SHP77 treated with DMSO at 0.1 percent for 48 hours (cell line): ENCODE data around the gene FILIP1.

Experiments used
- DNase-seq: peaks from one replicate; lab custom pipeline; 2025; lab: John Stamatoyannopoulos, UW

The FILIP1 gene

DNA sequence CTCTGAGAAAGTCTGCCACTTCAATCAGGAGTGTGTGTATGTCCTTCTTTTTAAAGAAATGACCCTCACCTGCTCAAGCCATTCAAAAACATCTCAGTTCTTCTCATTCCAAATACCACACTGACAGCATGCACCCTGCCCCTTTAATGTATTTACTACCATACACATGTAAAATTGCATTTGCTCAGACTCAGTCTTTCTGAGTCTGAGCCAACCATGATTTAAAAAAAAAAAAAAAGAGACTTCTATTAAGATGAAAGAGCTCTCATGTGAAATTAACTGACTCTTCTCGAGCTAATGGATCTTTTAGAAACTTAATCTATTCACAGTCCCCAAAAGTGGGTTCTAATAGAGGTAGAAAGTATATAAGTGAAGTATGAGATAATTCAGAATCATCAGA is 1.4 kb upstream of the FILIP1 start:
- DNase-seq: no peak

DNA sequence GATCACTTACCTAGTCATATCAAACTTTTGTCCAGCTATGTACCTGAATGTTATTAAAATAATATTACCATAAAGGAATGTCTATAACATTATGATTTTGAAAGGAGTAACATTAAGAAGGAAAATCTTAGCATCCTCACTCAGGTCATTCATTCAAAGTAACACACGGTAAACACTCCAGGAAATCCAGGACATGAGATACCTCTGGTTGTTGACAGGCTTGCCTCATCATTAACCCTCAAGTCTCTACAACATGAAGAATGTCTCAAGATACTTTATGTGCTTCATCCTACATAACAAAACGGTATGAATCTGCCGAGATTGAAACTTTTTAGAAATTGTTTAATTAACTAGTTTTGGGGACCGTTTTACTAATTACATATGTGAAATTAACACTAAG is 690 bp upstream of the FILIP1 start:
- DNase-seq: no peak

DNA sequence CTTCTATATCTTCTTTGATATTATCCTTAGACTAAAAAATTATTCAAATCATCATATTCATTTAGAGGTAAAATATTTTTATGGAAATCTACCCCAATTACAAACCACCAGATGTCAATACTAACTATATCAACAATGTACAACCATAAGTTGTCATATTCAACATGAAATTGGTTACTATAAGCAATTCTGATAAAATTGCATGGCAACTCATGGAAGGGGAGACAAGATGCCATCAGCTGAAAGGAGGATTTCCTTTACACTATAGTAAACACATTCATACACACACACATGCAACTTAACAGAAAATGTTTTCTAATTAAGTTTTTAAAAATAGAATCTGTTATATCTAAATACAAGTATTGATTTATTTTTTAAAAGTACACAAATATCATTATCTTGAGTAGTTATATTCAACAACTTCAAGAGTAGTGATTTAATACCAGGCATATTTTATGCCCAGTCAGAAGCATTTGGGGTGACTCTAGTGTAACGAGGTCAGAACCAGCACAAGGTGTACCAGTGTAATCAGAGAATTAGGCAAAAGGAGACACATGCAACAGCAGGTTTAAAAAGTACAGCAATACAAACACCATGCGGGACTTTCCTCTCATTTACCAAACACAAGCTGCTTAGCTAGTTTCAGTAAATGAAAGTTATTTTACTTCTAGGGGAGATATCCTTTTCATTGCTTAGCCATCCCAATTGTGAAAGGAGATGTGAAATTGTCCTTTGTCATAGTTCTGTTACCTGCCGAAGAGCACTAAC is 1.0 kb downstream of the FILIP1 start:
- no peak for DNase-seq

DNA sequence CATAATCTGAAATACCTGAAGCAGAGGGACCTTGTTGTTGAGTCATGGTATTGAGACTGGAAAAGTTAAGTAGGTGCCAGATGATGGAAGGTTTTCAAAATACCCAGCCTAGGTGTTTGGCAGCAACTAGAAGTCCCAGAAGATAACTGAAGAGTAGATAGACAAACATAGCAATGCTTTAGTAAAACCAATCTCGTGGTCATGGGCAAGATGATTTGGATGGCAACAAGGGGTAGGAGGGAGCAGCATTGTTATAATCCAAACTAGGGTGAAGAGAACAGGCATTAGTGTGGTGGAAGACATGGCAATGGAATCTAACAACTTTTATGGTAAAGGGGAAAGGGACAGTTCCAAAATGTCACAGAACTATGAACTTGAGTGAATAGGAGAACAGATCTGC is 2.3 kb downstream of the FILIP1 start:
- DNase-seq: no peak

DNA sequence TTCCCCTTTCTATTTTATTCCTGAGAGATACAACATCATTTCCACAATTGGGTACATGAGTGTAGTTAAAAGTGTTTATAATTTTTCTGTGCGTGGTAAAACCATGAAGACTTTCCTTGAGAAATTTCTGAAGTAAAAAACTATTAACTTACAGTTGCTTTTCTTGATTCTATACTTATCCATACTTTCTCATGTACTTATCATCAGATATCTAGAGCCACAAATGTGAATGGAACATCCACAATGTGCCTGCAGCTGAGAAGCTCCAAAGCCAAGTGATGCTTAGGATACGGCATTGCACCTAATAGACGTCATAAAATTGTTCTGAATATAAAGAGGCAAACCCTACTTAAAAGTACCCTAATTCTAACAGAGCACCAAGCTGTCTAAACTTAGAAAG is 2.9 kb downstream of the FILIP1 start:
- no peak for DNase-seq

DNA sequence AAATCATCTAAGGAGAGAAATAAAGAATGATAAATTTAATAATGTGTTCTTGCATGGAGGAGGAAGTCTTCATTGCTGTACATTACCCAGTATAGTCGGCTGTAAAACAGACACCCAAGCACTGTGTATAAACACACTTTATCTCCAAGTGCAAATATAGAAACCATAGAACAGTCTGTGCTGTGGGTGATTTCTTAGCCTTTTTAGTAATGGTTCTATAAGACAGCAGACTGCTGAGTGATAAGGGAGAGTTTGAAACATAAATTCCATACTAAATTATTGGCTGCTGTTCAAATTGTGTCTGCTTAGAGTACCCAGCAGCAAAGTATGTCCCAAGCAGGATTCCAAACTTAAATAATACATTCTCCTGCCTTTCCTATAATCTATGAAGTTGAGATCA is 4.6 kb downstream of the FILIP1 start:
- no peak for DNase-seq

DNA sequence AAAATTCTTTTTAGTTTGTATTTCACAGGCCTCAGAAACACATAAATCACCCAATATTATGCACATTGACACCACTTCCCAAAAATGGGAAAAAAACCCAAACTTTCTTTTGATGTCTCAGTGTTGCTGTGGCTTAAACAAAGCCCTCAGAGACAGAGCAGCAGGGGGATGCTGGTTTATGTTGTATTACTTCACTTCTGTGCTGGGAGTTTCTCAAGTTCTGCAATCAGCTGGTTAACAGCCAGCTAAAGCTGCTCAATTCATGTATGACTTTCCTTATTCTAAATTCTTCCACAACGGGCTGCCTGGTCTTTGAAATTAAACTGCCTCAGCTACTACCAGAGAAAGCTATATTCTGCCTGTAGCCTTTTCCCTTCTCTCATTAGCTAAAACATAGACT is 5.6 kb downstream of the FILIP1 start:
- DNase-seq: no peak

DNA sequence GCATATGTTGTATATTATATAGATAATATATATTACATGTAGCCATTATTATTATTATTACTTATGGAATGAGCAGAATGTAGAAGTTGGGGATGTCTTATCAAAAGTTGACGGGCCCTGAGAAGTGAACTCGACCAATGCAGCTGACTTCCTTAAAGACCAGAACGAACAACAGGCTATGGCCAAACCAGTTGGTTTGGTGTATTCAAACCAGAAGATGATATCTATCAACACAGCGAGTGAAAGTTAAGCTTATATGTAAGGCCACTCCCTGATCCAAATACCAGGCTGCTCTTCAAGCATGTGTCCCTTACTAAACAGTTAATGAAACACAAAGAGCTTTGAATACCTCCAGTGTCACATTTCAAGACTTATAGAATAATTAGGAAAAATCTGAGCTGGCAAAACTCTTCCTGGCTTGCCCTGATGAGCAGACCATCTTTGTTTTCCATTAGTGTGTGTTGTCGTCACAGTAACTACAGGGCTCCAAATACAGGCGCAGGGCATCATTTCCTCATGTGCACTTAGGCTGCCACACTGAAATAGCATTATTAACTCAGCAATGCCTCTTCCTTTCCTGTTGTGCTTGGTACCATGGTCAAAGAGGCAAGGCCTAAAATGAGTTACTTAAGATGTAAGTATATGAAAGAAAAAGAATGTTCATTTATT is 6.6 kb downstream of the FILIP1 start:
- DNase-seq: no peak

DNA sequence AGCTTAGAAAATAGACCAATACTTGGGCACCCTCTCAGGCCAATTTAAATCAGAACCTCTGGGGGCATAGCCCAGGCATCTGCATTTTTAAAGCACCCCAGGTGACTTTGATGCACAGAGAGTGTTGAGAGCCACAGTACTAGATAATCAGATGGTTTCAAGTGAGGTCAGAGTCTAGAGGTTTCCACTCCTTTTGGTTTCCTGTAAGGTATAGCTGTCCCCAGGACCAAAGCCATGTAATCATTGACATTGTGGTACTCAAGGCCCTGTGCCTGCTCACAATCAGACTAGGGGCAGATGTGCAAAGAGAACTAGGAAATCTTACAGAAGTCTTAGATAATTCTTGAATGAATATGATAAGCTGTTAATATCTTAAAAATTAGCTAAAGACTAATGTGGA is 9.1 kb downstream of the FILIP1 start:
- no peak for DNase-seq

DNA sequence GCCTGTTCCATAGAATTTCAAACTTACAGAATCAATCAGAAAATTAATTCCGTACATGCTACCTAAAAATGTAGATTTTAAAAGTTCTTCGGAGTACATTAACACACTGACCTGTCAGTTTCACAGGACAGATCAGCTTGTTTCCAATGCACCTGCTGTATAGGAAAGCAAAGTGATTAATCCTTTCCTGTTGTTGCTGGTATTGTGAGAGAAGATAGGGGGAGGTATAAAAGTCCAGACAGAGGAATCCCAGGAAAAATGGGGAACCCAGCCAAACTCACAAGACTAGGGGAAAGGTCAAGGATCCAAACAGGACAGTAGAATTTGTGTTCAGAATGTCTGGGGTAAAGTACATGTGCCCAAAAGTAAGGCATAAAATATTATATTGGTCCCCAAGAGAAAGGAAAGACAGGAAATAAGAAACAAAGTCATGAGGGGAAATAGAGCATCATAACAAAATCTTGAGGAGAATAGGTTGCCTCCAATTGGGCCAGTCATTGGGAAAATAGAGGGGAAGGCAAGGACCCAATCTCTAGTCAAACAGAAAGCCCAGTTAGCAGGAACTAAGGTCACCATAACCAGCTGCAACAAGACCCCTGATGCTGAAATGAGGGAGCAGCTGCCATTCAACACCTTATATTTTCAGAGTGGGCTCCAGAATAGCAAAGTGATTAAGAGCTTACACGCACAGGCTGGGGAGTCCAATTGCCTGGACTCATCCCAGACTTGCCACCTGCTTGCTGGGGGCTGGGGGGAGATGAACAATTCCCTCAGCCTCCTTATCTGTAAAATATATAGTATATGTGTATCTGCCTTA is 10.3 kb downstream of the FILIP1 start:
- no peak for DNase-seq

DNA sequence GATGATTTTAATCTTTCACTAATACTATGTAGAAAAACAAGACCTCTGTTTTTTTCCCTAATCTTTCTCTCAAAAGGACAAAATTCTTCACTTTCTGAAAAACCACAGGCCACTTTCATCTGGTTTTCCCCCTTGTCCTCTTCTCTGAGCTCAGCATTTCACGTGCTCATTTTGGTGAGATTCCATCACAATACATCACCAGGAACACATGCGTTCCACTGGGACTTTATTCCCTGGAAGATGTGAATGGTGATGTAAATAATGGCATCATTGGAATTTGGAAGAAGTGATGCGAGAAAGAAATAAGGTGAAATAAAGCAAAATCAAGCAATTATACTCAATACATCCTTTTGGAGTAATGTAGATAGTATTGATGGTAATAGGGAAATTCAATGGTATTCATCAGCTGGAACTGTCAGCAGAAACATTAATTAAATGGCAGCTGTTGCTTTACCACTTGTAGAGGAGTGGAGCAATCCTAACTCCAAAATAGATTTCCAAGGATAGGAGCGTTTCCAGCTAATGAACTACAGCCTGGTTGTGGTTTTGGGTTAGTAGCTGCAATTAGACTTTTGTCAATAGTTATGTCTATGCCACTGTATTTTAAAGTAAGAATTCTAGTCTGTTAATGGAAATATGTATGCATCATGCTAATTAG is 11.5 kb downstream of the FILIP1 start:
- DNase-seq: no peak

DNA sequence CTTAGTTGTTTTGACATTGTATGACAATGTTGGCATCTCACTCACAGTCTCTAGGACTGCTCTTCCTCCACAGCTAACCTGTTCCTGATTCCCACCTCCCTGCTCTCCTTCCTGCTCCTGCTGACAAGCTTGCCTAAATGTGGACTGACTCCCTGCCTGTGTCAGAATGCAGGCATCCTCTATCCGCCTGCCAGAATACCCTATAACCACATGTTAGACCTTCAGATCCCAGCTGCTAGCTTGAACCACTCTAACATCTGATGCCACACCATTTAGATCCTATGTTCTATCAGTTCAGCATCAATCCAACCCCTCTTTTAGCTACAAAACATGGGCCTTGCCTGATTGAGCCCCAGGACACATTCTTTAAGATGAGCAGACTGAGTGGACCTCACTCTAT is 12.2 kb downstream of the FILIP1 start:
- no peak for DNase-seq

DNA sequence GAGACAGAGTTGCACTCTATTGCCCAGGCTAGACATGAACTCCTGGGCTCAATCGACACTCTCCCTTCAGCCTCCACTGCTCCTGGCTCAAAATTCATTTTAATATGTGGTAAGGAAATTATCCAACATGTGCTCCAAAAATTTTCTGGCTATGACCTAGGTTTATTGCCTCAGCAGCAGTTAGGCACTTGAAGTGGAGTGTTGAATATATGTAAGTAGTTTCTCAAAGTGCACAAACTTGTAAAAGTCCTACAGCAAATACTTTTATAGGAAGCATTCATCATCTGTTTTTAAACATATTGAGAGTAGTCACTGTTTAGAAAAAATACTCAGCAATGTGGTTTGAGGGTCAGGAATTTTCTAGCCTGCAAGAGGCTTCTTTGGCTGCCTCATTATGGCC is 13.2 kb downstream of the FILIP1 start:
- no peak for DNase-seq

DNA sequence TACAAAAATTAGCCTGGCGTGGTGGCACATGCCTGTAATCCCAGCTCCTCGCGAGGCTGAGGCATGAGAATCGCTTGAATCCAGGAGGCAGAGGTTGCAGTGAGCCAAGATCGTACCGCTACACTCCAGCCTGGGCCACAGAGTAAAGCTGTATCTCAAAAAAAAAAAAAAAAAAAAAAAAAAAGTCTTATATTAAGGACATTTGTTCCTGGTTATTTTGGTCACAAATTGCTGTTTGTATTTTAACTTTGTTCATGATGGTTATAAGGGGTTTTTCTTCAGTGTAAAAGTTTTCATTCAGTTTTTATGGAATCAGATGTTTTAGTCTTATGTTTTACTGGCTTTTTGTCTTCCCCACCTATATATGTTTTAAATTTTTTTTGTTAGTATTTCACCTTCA is 13.9 kb downstream of the FILIP1 start:
- DNase-seq: no peak

DNA sequence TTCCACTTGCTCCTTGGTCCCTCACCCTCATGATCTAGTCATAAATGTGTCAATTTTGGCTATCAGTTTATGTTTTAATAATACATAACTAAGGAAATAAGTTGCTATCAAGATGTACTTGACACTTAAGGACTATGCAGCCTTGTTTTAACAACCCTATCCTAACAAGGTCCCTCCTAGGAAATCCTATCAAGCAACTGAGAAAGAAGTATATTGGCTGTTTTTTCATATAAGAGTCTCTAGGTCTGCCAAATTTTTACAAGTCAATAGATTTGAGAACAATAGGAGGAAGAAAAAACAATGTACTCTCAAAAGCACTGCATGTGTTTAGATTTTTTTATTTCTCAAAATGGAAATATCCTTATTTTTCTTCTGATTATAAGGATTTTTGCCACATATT is 14.7 kb downstream of the FILIP1 start:
- no peak for DNase-seq

DNA sequence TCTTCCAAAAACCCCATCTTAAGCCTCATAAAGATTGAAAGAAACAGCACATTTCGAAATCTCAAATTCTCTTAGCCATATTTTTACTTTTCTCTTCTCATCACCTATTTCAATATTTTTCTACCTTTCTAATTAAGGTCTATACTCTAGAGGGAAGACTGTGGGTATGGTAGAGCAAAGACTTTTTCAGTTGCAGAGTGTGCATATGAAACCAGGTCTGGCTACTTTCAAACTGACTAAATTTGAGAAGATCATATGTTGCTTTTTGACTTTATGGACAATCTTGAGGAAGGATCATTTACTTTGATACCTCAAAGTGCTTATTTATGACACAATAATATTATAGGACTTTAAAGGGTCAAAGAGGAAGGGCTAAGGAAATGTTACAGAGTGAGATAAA is 20.7 kb downstream of the FILIP1 start:
- no peak for DNase-seq

DNA sequence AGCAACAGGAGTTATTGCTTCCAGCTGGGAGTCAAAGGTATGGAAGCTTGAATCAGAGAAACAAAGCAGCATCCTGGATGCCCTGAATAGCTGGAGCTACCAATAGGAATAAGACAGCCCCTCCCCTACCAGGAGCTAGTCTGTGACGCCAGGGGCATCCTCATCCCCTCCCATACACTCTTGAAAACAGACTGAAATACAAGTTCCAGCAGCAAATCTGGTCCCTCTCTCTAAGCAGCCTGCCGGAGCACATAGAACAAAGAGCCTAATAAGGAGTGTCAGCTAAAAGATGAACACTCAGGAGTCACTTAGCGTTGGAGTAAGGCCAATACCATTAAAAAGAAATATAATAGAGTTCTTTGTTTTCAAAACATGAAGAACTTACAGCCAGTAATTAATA is 25.6 kb downstream of the FILIP1 start:
- DNase-seq: no peak

DNA sequence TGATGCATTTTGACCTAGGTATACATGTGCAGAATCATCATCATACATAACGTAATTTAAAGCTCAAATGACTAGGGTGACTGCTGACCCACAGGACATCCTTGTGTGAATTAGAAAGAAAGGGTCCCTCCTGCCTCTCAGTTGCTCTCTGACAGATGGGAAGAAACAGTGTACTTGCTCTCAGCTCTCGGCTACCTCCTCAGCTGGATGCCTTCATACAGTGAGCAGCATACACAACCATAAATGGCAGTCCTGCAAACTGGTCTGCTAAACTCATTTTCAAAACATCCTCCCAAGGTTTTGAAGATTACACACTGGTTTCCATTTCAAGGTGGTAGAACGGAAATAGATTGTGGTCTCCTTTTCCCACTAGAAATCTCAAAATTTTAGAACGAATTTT is 26.3 kb downstream of the FILIP1 start:
- DNase-seq: no peak

DNA sequence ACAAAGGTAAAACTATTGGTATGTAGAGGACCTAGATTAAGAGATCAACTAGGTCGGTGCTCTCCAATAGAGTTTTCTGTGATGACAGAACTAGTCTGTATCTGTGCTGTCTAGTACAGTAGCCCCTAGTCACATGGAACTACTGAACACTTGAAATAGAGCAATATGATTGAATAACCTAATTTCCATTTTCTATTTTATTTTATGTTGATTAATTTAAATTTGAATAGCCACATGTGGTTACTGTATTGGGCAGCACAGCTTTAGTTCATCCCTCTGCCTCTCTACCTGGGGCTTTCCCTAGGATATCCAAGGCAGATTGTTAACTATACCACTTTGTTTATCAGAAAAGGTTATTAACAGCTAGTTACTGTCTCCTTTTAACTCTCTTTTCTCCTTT is 27.0 kb downstream of the FILIP1 start:
- no peak for DNase-seq

DNA sequence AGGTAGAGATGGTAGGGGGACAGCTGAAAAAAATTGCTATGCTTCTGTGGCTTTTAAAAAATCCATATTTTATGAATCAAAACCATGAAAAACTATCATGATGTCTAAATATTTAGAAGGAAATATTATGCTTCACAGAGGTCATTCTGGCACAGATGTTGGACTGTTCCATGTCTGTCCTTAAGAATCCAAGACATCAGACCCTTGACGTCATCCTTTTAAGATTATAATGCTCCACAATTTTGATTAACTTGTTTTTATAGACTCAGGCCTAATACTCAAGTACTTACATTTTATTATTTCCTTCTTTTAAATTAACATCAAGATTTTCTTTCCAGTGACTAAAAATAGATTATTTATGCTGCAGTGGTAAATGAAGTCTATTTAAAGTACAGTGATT is 29.7 kb downstream of the FILIP1 start:
- no peak for DNase-seq

DNA sequence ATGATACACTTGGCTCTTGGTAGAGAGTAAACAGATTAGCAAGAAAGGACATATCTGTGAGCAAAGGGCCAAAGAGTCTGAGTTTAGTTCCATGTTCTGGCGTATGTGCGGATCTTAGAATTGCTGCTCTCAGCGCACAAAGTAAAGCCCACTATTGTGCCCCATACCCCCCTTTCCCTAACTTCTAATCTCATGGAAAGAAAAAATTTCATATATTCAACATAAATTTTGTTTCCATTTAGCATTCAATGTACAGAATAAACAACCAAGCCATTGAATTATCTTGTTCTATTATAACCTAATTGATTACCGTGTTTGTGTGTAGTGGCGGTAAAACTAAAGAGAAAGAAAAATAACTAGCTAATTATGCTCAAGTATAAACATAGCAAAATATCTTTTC is 30.5 kb downstream of the FILIP1 start:
- DNase-seq: no peak

DNA sequence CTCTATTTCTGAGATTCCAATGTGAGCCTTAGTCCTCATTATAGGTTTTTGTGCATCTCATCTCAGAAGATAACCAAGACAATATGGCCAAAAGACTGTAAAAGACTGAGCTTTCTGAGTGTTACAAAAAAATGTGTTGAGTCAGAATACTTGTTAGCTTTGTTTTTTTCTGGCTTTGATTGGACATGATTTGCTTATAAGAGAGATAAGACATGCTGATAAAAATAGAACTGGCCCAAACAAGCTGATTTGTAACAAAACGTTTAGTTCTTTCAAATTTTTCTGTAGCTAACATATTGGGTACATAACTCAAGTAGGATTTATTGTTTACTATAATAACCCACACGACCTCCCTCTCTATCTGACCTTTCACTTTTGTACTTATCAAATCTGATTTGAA is 32.9 kb downstream of the FILIP1 start:
- DNase-seq: no peak

DNA sequence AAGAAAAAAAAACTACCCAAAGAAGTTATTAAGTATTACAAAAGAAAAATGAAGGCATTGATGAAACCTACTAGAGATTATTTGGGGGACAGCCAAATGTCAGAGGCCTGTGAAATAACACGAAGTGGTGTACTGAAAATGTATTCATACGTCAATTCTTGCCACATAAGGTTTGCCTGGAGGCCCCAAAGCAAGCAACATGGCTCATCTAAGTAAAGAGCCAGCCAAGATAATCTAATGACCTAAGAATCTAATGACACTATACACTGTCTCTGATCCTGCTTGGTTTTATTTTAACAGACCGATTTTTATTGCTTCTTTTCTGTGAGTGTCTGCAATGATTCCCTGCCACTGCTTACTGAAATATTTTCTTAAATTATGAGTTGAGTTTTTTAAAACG is 34.7 kb downstream of the FILIP1 start:
- no peak for DNase-seq
